Activated CD4-positive, CD25-positive, alpha-beta regulatory T cell treated with anti-CD3 and anti-CD28 coated beads, Interleukin-2, amount 50 U/mL, for 72 hours (primary cell): ENCODE results near the gene MRGPRX2.

Experiments
- DNase-seq: peaks from one replicate; pipeline ENCODE4 v3.0.0; 2021

MRGPRX2 gene

GRCh38 chr11:19073454-19074415 is 13.2 kb upstream of the MRGPRX2 start:
- DNase-seq, result no peak

- DNase-seq, result no peak
Measured at GRCh38 chr11:19072464-19072863, 11.9 kb upstream of the MRGPRX2 start.

GRCh38 chr11:19071255-19071654 is 10.7 kb upstream of the MRGPRX2 start:
- DNase-seq, result peak; percentile 36

GRCh38 chr11:19059833-19060232 is 684 bp downstream of the MRGPRX2 start:
- no peak for DNase-seq

GRCh38 chr11:19055905-19056304 is 4.6 kb downstream of the MRGPRX2 start:
- no peak for DNase-seq

GRCh38 chr11:19055016-19055415 is 5.5 kb downstream of the MRGPRX2 start:
- DNase-seq, result no peak

- no peak for DNase-seq
Measured at GRCh38 chr11:19053909-19054308, 6.6 kb downstream of the MRGPRX2 start.

- DNase-seq, result no peak
Measured at GRCh38 chr11:19050281-19050680, 10.2 kb downstream of the MRGPRX2 start.

- no peak for DNase-seq
Measured at GRCh38 chr11:19049351-19049750, 11.2 kb downstream of the MRGPRX2 start.

- DNase-seq, result no peak
Measured at GRCh38 chr11:19040051-19040450, 20.5 kb downstream of the MRGPRX2 start.

- no peak for DNase-seq
Measured at GRCh38 chr11:19039409-19039808, 21.1 kb downstream of the MRGPRX2 start.

- DNase-seq, result no peak
Measured at GRCh38 chr11:19032990-19033389, 27.5 kb downstream of the MRGPRX2 start.

- no peak for DNase-seq
Measured at GRCh38 chr11:19027829-19028595, 32.5 kb downstream of the MRGPRX2 start.

- DNase-seq, result no peak
Measured at GRCh38 chr11:19026862-19027261, 33.7 kb downstream of the MRGPRX2 start.

- DNase-seq, result no peak
Measured at GRCh38 chr11:19025481-19026406, 34.8 kb downstream of the MRGPRX2 start.

GRCh38 chr11:19020831-19021230 is 39.7 kb downstream of the MRGPRX2 start:
- DNase-seq, result no peak

GRCh38 chr11:19018901-19019300 is 41.6 kb downstream of the MRGPRX2 start:
- no peak for DNase-seq

GRCh38 chr11:19013181-19013857 is 47.2 kb downstream of the MRGPRX2 start:
- no peak for DNase-seq

- no peak for DNase-seq
Measured at GRCh38 chr11:19012636-19013035, 47.9 kb downstream of the MRGPRX2 start.
